ENCODE results near the gene WNK3.

Gene WNK3

GRCh38 chrX:54193085-54193821 lies 164.6 kb downstream of the WNK3 start:
- no peak overlapping the region for H3K4me3 Mint-ChIP-seq
- no peaks in the 10 kb centered on the region for H3K9me3 Mint-ChIP-seq
- no peaks in the 10 kb centered on the region for H3K4me1 Mint-ChIP-seq (ENCODE audit: low read depth)

GRCh38 chrX:54184474-54184873 lies 173.4 kb downstream of the WNK3 start:
- Mint-ChIP-seq H3K27me3 (no peaks in the 10 kb centered on the region), H3K27ac (no peak overlapping the region), H3K4me3 (no peak overlapping the region), H3K36me3 (ENCODE audit: low read depth) (peaks cover 27% of the 10 kb centered on the region), H3K9me3 (no peaks in the 10 kb centered on the region), H3K4me1 (ENCODE audit: low read depth) (peaks cover 28% of the 10 kb centered on the region)

More at GRCh38 chrX:54193085-54193821, 164.6 kb downstream of the WNK3 start:
- Mint-ChIP-seq H3K27me3 (no peaks in the 10 kb centered on the region), H3K36me3 (ENCODE audit: low read depth) (peaks cover 3% of the 10 kb centered on the region), H3K27ac (no peak overlapping the region)

GRCh38 chrX:54182864-54183613 lies 174.8 kb downstream of the WNK3 start, which contains the start of gene FAM120C:
FAM120C (minus strand) TSS chrX:54183254; CDS start chrX:54183198, 56 bp downstream.
- H3K4me1 Mint-ChIP-seq (ENCODE audit: low read depth): peaks cover 40% of the 10 kb centered on the region
- peak within 1 kb of the TSS; percentile 90 for H3K27ac Mint-ChIP-seq
- peak within 1 kb of the TSS; percentile 94 for H3K4me3 Mint-ChIP-seq
- peaks cover 34% of the 10 kb centered on the region for H3K36me3 Mint-ChIP-seq (ENCODE audit: low read depth)
- no peaks in the 10 kb centered on the region for H3K9me3 Mint-ChIP-seq
- no peaks in the 10 kb centered on the region for H3K27me3 Mint-ChIP-seq

- Mint-ChIP-seq H3K4me1 (ENCODE audit: low read depth) (peaks cover 47% of the 10 kb centered on the region), H3K27me3 (no peaks in the 10 kb centered on the region)
These were observed 175.5 kb downstream of the WNK3 start for GRCh38 chrX:54182194-54182863.

GRCh38 chrX:54181202-54181953 lies 176.5 kb downstream of the WNK3 start:
- Mint-ChIP-seq H3K27ac (peak overlapping the region; percentile 85), H3K4me3 (peak overlapping the region; percentile 94), H3K36me3 (ENCODE audit: low read depth) (peaks cover 50% of the 10 kb centered on the region), H3K9me3 (no peaks in the 10 kb centered on the region), H3K27me3 (no peaks in the 10 kb centered on the region), H3K4me1 (ENCODE audit: low read depth) (peaks cover 56% of the 10 kb centered on the region)

More at GRCh38 chrX:54182194-54182863, 175.5 kb downstream of the WNK3 start:
- peak overlapping the region; percentile 85 for H3K27ac Mint-ChIP-seq
- peak overlapping the region; percentile 94 for H3K4me3 Mint-ChIP-seq
- peaks cover 41% of the 10 kb centered on the region for H3K36me3 Mint-ChIP-seq (ENCODE audit: low read depth)
- no peaks in the 10 kb centered on the region for H3K9me3 Mint-ChIP-seq

- peaks cover 50% of the 10 kb centered on the region for H3K36me3 Mint-ChIP-seq (ENCODE audit: low read depth)
- peak overlapping the region; percentile 22 for H3K27ac Mint-ChIP-seq
- no peaks in the 10 kb centered on the region for H3K27me3 Mint-ChIP-seq
- no peaks in the 10 kb centered on the region for H3K9me3 Mint-ChIP-seq
- peaks cover 56% of the 10 kb centered on the region for H3K4me1 Mint-ChIP-seq (ENCODE audit: low read depth)
- peak overlapping the region; percentile 94 for H3K4me3 Mint-ChIP-seq
These were observed 177.4 kb downstream of the WNK3 start for GRCh38 chrX:54180403-54180802.

- Mint-ChIP-seq H3K36me3 (ENCODE audit: low read depth) (peaks cover 64% of the 10 kb centered on the region), H3K27me3 (no peaks in the 10 kb centered on the region), H3K27ac (peak overlapping the region; percentile 67), H3K9me3 (no peaks in the 10 kb centered on the region), H3K4me3 (peak overlapping the region; percentile 94), H3K4me1 (ENCODE audit: low read depth) (peaks cover 52% of the 10 kb centered on the region)
These were observed 179.5 kb downstream of the WNK3 start for GRCh38 chrX:54178100-54178940.

GRCh38 chrX:54177306-54177705 lies 180.5 kb downstream of the WNK3 start:
- peak overlapping the region; percentile 67 for H3K27ac Mint-ChIP-seq
- peaks cover 52% of the 10 kb centered on the region for H3K4me1 Mint-ChIP-seq (ENCODE audit: low read depth)
- H3K36me3 Mint-ChIP-seq (ENCODE audit: low read depth): peaks cover 68% of the 10 kb centered on the region
- no peaks in the 10 kb centered on the region for H3K9me3 Mint-ChIP-seq
- H3K27me3 Mint-ChIP-seq: no peaks in the 10 kb centered on the region
- peak overlapping the region; percentile 40 for H3K4me3 Mint-ChIP-seq

GRCh38 chrX:54173791-54174190 lies 184.1 kb downstream of the WNK3 start:
- Mint-ChIP-seq H3K27me3 (no peaks in the 10 kb centered on the region), H3K4me1 (ENCODE audit: low read depth) (peaks cover 28% of the 10 kb centered on the region), H3K36me3 (ENCODE audit: low read depth) (peaks cover 45% of the 10 kb centered on the region), H3K9me3 (no peaks in the 10 kb centered on the region), H3K27ac (no peak overlapping the region), H3K4me3 (no peak overlapping the region)

GRCh38 chrX:54172455-54172854 lies 185.4 kb downstream of the WNK3 start:
- H3K4me3 Mint-ChIP-seq: no peak overlapping the region
- peaks cover 37% of the 10 kb centered on the region for H3K36me3 Mint-ChIP-seq (ENCODE audit: low read depth)
- no peak overlapping the region for H3K27ac Mint-ChIP-seq
- H3K27me3 Mint-ChIP-seq: no peaks in the 10 kb centered on the region
- H3K9me3 Mint-ChIP-seq: no peaks in the 10 kb centered on the region
- H3K4me1 Mint-ChIP-seq (ENCODE audit: low read depth): peaks cover 17% of the 10 kb centered on the region

- H3K9me3 Mint-ChIP-seq: no peaks in the 10 kb centered on the region
- no peak overlapping the region for H3K4me3 Mint-ChIP-seq
These were observed 186.2 kb downstream of the WNK3 start for GRCh38 chrX:54171527-54172250.

GRCh38 chrX:54171091-54171490 lies 186.8 kb downstream of the WNK3 start:
- H3K4me3 Mint-ChIP-seq: no peak overlapping the region
- peaks cover 27% of the 10 kb centered on the region for H3K36me3 Mint-ChIP-seq (ENCODE audit: low read depth)
- H3K9me3 Mint-ChIP-seq: no peaks in the 10 kb centered on the region
- H3K27me3 Mint-ChIP-seq: no peaks in the 10 kb centered on the region
- peaks cover 7% of the 10 kb centered on the region for H3K4me1 Mint-ChIP-seq (ENCODE audit: low read depth)
- no peak overlapping the region for H3K27ac Mint-ChIP-seq

More at GRCh38 chrX:54171527-54172250, 186.2 kb downstream of the WNK3 start:
- H3K36me3 Mint-ChIP-seq (ENCODE audit: low read depth): peaks cover 29% of the 10 kb centered on the region
- peaks cover 9% of the 10 kb centered on the region for H3K4me1 Mint-ChIP-seq (ENCODE audit: low read depth)
- H3K27me3 Mint-ChIP-seq: no peaks in the 10 kb centered on the region
- no peak overlapping the region for H3K27ac Mint-ChIP-seq

GRCh38 chrX:54166915-54167314 lies 190.9 kb downstream of the WNK3 start:
- H3K27ac Mint-ChIP-seq: no peak overlapping the region
- no peaks in the 10 kb centered on the region for H3K9me3 Mint-ChIP-seq
- no peaks in the 10 kb centered on the region for H3K27me3 Mint-ChIP-seq
- peaks cover 5% of the 10 kb centered on the region for H3K36me3 Mint-ChIP-seq (ENCODE audit: low read depth)
- no peak overlapping the region for H3K4me3 Mint-ChIP-seq
- peaks cover 5% of the 10 kb centered on the region for H3K4me1 Mint-ChIP-seq (ENCODE audit: low read depth)

Data from stimulated activated naive CD8-positive, alpha-beta T cell treated with anti-CD3 and anti-CD28 coated beads, Interleukin-15, Interleukin-2, amounts not matched to agents 100 ng/mL and 50 ng/mL, for 24 hours (primary cell).